ENCODE data around the gene ARL16. TPM values are rescaled to one million over a fixed set of nuclear protein-coding genes. Genes with fewer than 3 reads are reported as not detected.
A peak's percentile ranks its signal among the peaks of the same experiment; 100 is the strongest.

ARL16 gene
- polyA plus RNA-seq, 1 donor: 28.2 TPM

DNA sequence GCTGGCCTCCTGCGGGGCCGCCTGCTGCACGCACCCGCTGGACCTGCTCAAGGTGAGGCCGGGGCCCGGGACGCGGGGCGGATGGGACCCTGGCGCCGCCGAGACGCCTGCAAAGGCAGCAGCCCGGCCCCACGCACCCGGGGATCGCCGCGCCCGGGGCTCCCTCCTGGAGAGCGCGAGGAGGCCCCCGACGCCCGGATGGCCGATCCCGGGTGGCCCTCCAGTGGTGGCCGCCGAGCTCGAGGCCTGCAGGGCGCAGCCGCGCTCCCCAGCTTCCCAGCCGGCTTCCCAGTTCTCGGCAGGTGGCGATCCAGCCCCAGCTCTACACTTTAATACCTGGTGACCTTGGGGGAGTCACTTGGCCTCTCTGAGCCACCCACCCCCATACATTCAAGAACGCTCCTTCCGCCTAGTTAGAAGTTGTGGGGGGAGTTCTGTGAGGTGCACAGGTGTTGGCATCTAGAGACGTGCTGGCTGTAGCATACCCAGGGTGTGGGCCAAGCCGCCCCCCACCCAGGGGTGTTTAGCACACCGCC, 28.9 kb upstream of the ARL16 start:
- no peak for DNase-seq (ENCODE audit: low read depth)

DNA sequence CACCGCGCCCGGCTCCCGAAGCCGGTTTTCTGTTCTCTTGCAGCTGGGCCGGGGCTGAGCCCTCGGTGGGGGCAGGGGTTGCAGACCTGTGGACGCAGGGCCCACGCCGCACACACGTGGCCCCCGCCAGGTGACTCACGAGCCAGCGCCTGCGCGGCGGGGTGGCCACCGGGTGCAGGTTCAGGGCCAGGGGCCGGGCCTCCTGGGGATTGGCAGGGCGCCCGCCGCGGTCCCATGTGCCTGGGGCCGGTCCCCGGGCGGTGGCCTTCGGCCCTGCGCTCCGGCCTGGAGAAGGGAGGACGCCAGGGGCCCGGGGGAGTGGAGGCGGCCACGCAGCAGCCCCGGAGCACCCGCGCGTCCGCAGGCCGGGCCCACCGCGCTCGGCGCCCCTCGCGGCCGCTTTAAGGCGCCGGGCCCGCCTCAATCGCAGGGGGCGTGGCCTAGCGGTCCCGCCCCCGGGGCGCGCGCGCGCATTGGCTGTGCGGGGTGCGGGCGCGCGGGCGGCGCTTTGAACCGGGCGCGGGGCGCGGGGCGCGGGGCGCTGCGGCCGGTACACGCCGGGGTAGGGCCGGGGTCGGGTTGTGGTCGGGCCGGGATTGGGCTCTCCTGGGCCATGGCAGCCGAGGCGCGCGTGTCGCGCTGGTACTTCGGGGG, 28.3 kb upstream of the ARL16 start, which contains the start of gene SLC25A10:
Gene SLC25A10 (plus strand): TSS at position 471 of the 654 bp plus-strand sequence. CDS start 143 bp downstream, at position 614.
- DNase-seq (ENCODE audit: low read depth): peak; percentile 34

DNA sequence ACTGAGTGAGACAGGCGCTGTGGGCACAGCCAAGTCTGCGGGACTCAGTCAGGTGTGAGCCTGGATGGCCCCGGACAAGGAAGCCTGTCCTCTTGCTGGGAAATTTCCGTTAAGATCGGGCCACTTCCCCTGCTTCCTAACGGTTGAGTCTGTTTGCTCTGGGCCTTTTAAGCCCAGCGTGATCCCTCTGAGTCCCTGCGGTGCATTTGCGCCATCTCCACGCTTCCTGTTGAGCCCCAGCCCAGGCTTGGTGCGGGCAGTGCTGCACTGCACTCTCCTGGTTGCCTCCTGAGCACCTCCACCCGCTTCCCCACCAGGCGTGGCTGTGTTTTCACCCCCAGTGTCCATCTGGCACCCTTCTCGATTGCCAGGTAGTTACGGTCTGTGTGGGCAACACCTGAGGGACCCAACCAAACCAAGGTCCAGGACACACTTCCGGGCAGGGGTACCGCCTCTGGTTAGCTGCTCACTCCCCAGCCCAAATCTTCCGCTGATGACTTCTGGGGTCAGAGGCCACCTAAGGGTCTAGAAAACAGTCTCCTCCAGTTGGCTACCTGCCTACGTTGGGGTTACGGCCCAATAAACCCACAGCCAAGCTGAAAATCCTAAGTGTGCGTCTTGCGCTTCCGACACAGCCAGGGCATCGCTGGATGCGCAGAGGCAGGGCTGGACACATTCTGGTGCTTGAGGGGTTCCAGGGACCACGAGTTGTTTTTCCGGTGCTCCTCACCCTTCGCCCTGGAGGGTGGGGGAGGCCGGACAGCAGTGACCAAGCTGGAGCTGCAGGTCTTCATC, 27.1 kb upstream of the ARL16 start:
- no peak for DNase-seq (ENCODE audit: low read depth)

DNA sequence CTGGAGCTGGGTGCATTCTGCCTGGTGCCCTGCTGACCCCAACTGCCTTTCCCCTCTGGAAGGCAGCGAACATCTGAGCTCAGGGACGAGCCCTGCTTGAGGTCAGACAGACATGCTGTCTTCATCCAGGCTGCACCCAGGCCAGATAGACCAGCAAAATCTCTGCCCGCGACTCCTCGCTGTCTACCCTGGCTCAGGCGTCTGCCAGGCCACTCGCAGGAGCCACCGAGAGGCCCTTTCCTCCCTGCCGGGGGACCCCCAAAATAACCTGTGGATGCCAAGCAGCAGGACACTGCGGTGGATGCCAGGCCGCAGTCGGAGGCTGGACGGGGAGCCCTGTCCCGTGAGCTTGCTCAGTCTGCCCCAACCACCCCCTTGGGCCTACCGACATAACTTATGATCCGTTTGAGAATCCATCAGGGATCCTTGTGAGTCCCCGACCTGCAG, 25.2 kb upstream of the ARL16 start:
- no peak for DNase-seq (ENCODE audit: low read depth)

DNA sequence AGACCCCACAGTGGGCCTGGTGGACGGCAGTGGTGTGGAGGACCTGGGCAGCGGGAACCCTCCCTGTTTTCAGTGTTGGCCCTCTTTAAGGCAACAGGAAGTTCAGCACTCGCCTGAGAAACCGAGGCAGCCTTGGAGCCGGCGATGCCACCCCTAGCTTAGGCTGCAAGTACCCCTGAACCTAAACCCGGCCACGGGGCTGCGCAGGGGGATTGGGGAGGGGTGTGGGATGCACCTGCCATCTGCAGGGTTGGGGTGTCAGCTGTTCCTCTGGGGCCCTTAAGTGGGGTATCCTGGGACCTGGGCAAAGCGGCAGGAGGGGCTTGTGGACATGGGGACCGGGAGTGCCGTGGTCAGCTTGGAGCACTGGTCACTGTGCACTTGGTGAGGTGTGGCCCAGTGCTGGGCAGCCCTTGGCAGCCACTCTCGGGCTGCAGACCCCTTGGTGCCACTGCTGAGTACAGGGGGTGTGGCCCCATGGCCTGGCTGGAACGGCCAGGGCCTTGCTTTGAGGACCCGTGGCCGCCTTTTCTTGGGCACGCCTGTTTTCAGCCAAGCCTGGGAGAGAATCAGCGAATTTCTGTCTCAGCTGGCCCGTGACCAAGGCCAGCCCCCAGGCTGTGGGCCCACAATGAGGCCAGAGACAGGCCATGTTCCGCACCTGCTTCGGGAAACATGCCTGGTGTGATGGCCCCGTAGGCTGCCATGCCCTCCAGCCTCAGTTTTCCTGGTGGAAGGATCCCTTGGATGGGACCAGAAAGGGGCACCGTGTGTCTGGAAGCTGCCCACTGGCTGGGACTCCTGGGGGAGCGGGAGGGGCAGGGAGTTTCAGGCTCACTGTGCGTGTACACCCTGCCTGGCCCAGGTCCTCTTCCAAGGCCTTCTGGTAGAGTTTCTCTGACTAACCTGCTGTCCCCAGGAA, 24.4 kb upstream of the ARL16 start:
- DNase-seq (ENCODE audit: low read depth): no peak

DNA sequence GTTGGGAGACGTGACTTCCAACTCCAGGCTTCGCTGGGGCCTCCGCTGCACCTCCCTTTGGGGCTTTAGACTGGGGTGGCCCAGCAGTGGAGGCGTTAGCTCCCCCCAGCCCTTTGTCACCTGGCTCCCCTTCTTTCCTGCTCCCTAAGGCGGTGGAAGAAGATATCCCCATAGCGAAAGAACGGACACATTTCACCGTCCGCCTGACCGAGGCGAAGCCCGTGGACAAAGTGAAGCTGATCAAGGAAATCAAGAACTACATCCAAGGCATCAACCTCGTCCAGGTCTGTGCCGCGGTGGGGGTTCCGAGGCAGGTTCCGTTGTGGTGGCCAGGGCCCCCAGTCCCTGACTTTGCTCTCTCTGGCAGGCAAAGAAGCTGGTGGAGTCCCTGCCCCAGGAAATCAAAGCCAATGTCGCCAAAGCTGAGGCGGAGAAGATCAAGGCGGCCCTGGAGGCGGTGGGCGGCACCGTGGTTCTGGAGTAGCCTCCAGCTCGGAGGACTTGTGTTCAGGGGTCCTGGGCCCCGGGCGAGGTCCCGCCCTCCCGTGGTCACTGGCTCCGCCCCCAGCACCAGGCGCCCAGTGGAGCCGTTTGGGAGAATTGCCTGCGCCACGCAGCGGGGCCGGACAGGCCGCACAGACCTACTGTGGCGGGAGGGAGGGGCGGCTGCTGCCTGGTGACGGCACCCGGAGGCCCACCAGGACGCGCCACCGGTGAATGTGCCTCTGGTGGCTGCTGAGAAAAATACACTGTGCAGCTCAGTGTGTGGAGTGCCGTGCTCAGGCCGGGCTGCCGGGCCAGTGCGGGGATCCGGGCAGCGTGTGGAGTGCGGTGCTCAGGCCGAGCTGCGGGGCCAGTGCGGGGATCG, 23.4 kb upstream of the ARL16 start:
- DNase-seq (ENCODE audit: low read depth): no peak

DNA sequence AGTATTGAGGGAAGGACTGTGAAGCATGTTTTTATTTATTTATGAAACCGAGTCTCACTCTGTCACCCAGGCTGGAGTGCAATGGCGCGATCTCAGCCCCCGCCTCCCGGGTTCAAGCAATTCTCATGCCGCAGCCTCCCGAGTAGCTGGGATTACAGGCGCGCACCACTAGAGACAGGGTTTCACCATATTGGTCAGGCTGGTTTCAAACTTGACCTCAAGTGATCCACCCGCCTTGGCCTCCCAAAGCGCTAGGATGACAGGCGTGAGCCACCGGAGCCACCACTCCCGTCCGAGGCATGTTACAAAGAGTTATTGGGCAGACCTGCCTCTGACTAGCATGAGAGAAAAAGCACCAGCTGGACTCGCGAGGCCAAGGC, 22.6 kb upstream of the ARL16 start:
- no peak for DNase-seq (ENCODE audit: low read depth)

DNA sequence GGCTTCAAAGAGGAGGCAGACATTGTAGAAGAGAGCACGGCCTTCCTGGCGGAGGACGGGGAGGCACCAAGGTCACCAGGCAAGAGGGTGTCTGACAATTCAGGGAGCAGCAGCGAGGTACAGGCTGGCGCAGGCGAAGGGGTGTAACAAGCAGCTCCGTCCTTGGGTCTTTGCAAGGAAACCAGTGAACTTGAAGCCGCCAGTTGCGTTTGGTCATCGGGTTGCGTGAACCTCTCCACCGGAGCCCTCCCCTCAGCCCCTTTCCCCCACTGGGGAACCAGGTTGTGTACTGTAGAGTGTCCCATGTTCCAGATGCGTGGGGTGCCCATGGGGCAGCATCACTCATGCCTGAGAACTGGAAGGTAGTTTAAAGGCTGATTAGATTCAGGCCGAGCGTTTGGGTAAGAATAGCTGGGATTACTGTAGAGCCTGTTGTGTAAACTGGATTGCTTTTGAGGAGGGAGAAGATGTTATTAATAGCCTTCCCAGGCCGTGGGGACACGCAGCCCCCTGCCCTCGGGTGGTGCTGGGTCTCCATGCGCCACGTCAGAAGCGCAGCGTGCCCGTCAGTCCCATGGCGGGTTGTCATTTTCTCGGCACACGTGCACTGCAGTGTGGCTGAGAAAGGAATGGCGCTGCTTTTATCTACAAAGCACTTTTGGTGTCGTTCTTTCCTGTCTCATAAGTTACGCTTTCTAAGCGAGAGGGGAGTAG, 22.1 kb upstream of the ARL16 start:
- no peak for DNase-seq (ENCODE audit: low read depth)

DNA sequence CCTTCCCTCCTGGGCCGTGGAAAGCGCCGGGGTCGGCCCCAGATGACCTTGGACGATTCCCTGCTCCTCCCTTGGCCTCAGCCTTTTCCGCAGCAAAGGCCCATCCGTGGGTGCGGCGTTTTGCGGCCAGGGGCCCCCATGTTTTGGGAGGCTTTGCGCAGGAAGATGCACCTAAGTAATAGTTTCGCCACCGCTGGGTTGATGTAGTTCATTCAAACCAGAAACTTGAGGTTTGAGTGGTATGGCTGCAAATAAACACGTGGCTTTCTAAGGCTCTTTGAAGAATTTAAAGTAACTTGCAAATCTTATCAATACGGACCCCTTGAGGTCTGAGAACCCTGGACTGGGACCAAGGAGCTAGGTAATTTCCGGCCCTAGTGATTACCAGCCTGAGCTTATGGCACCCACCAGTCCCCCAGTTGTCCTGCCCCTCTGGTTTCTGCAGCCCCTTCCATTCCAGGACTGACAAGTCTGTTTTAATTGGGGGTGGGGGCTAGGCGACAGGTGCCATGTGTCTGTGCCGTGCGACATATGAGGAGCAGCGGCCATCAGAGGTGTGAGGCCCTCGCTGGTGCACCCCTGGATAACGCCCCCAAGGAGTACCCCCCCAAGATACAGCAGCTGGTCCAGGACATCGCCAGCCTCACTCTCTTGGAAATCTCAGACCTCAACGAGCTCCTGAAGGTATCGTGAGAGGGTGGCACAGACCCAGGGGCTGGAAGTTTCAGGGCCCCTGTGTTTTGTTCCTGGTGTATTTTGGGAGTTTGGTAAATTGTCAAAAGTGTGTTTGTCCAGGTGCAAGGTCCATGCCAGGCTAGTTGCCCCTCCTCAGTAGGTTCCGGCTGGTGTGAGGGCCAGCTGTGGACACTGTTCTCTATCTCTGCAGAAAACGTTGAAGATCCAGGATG, 20.4 kb upstream of the ARL16 start:
- DNase-seq (ENCODE audit: low read depth): no peak

DNA sequence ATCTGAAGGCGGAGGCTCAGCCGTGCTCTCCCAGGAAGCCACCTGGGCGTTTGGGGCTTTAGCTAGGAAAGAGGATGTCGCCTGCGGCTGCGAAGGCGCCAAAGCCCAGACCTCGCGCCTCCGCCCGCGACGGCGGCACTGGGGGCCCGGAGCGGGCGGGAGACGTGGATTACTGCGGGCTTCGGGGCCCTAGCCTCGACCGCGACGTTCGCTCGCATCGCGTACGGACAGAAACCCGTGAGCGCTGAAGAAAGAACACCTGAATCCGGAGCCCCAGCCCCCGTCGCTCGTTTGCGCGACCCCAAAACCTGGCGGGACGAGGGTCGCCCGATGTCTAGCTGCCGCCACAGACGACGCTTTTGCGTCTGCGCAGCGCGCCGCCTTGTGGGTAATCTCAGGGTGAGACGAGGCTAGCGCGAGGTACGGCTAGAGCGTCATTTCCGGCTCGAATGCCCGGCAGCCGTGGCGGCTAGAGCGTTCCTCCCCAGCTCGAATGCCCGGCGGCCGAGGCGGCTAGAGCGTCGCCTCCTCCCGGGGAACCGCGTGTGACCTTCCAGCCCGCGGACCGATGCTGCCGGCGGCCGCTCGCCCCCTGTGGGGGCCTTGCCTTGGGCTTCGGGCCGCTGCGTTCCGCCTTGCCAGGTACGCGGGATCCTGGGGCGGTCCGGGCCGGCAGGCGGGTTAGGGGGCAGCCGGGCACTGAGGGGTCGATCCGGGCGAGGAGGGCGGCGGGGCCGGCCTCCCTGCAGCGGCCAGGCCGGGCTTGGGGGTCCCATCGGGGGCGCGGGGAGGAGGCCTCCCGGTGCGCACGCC, 19.5 kb upstream of the ARL16 start, which contains the start of gene MRPL12:
Gene MRPL12 (plus strand): TSS at position 434 of the 813 bp plus-strand sequence. CDS start 135 bp downstream, at position 569.
- peak; percentile 90 for DNase-seq (ENCODE audit: low read depth)

DNA sequence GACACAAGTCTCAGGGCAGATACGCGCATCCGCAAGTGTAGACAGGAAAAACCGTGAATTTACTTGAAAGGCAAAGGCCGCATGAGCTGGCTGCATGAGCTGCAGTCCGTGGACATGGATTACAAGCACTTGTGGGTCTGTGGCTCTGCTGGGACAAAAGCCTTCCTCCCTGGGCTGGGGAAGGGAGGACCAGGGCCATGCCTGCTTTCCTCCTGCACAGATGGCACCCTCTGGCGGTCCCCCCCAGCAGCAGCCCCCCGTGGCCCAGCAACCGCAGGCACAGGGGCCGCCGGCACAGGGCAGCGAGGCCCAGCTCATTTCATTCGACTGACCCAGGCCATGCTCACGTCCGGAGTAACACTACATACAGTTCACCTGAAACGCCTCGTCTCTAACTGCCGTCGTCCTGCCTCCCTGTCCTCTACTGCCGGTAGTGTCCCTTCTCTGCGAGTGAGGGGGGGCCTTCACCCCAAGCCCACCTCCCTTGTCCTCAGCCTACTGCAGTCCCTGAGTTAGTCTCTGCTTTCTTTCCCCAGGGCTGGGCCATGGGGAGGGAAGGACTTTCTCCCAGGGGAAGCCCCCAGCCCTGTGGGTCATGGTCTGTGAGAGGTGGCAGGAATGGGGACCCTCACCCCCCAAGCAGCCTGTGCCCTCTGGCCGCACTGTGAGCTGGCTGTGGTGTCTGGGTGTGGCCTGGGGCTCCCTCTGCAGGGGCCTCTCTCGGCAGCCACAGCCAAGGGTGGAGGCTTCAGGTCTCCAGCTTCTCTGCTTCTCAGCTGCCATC, 17.9 kb upstream of the ARL16 start:
- DNase-seq (ENCODE audit: low read depth): no peak

DNA sequence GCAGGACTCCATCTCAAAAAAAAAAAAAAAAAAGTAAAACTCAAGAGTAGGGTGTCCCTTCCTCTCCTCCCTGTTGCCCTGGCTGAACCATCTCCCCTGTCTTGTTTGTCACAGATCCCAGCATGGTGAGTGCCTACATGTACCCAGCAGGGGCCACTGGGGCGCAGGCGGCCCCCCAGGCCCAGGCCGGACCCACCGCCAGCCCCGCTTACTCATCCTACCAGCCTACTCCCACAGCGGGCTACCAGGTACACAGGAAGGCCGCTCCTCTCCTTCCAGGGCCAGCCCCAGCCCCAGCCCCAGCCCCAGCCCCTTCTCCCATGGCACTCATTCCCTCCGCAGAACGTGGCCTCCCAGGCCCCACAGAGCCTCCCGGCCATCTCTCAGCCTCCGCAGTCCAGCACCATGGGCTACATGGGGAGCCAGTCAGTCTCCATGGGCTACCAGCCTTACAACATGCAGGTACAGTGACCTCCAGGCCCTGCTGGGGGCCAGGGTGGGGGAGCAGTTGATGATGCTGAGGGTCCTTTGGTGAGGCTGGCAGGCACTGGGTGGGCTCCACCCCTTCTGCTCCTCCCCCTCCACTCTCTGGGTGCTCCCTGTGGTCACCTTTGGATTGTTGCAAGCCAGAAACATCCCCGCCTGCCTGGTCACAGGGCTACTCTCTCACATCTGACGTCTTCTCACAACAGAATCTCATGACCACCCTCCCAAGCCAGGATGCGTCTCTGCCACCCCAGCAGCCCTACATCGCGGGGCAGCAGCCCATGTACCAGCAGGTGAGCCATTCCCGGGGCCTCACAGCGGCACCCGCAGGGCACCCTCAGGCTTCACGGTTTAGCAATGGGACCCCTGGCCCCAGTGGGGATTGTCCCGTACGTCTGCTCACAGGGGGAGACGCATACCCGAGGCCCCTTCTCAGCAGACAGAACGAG, 17.0 kb upstream of the ARL16 start:
- no peak for DNase-seq (ENCODE audit: low read depth)

DNA sequence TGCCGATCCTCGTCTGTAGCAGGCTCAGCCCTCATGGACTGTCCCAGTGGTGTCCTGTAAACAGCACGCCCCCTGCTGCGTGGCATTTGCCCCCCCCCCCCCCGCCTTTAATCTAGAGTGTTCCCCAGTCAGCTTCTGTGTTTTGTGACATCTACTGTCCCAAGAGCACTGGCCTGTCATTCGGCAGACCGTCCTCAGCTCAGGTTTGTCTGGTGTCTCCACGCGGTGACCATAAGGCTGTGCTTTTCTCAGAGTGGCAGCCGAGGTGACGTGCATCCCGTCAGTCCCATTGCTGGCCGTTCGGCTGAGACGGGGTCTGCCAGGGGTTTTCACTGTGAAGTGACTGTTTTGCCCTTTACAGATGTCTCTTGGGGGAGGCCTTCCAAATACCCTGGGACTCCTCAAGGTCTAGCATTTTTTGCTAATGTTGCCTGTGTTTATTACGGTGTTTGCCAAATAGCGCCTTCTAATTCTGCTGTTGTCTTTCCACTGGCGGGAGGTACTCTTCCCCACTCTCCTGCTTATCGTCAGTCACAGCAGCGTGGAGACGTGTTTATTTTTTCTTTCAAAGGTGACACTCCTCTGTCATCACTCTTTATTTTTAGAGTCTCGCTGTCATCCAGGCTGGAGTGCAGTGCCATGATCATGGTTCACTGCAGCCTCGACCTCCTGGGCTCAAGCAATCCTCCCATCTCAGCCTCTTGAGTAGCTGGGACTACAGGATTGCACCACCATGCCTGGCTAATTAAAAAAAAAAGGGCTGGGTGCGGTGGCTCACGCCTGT, 13.9 kb upstream of the ARL16 start:
- no peak for DNase-seq (ENCODE audit: low read depth)

DNA sequence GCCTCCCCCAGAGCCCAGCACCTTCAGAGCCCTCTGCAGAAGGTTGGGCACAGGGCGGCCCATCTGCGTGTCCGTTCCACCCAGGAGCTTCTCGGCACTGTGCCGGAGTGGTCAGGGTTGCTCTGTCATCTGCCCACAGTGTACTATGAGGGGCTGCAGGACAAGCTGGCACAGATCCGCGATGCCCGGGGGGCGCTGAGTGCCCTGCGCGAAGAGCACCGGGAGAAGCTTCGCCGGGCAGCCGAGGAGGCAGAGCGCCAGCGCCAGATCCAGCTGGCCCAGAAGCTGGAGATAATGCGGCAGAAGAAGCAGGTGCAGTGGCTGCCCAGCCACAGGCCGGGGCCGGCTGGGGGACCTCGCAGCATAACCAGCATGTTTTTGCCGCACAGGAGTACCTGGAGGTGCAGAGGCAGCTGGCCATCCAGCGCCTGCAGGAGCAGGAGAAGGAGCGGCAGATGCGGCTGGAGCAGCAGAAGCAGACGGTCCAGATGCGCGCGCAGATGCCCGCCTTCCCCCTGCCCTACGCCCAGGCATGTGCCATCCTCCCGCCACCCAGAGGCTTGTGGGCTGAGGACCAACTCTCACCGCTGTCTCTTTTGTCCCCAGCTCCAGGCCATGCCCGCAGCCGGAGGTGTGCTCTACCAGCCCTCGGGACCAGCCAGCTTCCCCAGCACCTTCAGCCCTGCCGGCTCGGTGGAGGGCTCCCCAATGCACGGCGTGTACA, 12.8 kb upstream of the ARL16 start:
- DNase-seq (ENCODE audit: low read depth): no peak

DNA sequence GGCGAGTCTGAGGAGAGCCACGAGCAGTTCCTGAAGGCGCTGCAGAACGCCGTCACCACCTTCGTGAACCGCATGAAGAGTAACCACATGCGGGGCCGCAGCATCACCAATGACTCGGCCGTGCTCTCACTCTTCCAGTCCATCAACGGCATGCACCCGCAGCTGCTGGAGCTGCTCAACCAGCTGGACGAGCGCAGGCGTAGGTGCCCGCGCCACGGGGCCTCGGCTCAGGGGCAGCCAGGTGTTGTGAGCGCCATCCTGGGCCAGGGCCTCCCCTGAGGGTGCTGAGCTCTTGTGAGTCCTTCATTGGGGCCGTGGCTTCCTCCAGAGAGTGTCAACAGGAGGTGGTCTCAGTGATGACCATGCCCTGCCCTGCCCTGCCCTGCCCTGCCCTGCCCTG, 12.2 kb upstream of the ARL16 start:
- no peak for DNase-seq (ENCODE audit: low read depth)

Data from forelimb muscle (tissue), 1 donor.